A549 (cell line): ENCODE results near the gene SUSD1.

Experiments
- BCL3 ChIP-seq: fragments of >200 bp; sonication (Bioruptor Twin); formaldehyde crosslinking; IDR thresholded peaks from 3 replicates; pipeline ENCODE4 v1.6.1; 2016
- BHLHE40 ChIP-seq: IDR thresholded peaks from 2 replicates; pipeline ENCODE4 v1.6.1; 2012; ENCODE audit warnings: low read depth, low read length, inconsistent platforms
- CTCF ChIP-seq: fragments of >200 bp; sonication (Bioruptor Twin); formaldehyde crosslinking; IDR thresholded peaks from 3 replicates; pipeline ENCODE4 v1.5.1; 2016
- ELK1 ChIP-seq: fragments of 150-350 bp; IDR thresholded peaks from 2 replicates; pipeline ENCODE4 v1.6.1; 2014; ENCODE audit warnings: low read depth, mild to moderate bottlenecking, low read length
- HDAC2 ChIP-seq: fragments of 200-600 bp; sonication (generic); IDR thresholded peaks from 2 replicates; pipeline ENCODE4 v1.6.1; 2016
- JUN ChIP-seq, 2 experiments: fragments of >200 bp; sonication (Bioruptor Twin); formaldehyde crosslinking; IDR thresholded peaks; 2 replicates in 1 of 2; 3 replicates in 1 of 2; pipeline ENCODE4 v1.6.1; 2016 to 2017
- NFE2L2 ChIP-seq: fragments of 150-350 bp; conservative IDR thresholded peaks from 2 replicates; pipeline ENCODE4 v1.6.1; 2014; ENCODE audit warnings: low read length
- POLR2A ChIP-seq: IDR thresholded peaks from 2 replicates; pipeline ENCODE4 v1.6.1; 2012; ENCODE audit warnings: mild to moderate bottlenecking, low read length
- RARB ChIP-seq: fragments of 250-450 bp; sonication (Bioruptor Pico); IDR thresholded peaks from 2 replicates; pipeline ENCODE4 v1.8.0; 2021; ENCODE audit warnings: mild to moderate bottlenecking, moderate library complexity
- RCOR1 ChIP-seq: fragments of 150-350 bp; IDR thresholded peaks from 2 replicates; pipeline ENCODE4 v1.6.1; 2014; ENCODE audit warnings: antibody characterized with exemption, low read length, low read depth
- SMC3 ChIP-seq: fragments of >200 bp; sonication (Bioruptor Twin); formaldehyde crosslinking; IDR thresholded peaks from 3 replicates; pipeline ENCODE4 v1.6.1; 2018; ENCODE audit warnings: inconsistent platforms

GRCh38 chr9:112021742-112022141 lies 153.4 kb downstream of the SUSD1 start:
- TF ChIP-seq RARB (CRISPR knock-in tag): no peak
- no peak for TF ChIP-seq POLR2A
- no peak for TF ChIP-seq BCL3
- TF ChIP-seq CTCF: no peak
- no peak for TF ChIP-seq RCOR1
- TF ChIP-seq HDAC2: no peak
- no peak for TF ChIP-seq ELK1
- TF ChIP-seq JUN (IDR thresholded peaks at IDR 0.05): no peak
- no peak for TF ChIP-seq NFE2L2
- TF ChIP-seq BHLHE40: no peak
- TF ChIP-seq SMC3: no peak
